GM10847 (cell line): ENCODE results near the gene PSTPIP1.

Experiments
- POLR2A ChIP-seq: IDR thresholded peaks from 2 replicates; pipeline ENCODE4 v1.6.1; 2011; ENCODE audit not compliant: insufficient read length; ENCODE audit errors: extremely low read depth

PSTPIP1 gene

GRCh38 chr15:77067691-77068367 is 72.9 kb downstream of the PSTPIP1 start:
- TF ChIP-seq POLR2A = no peak

- TF ChIP-seq POLR2A = no peak
These were observed 73.7 kb downstream of the PSTPIP1 start for GRCh38 chr15:77068633-77069032.

GRCh38 chr15:77069521-77070121 is 74.7 kb downstream of the PSTPIP1 start:
- TF ChIP-seq POLR2A = no peak

GRCh38 chr15:77070180-77070494 is 75.2 kb downstream of the PSTPIP1 start:
- TF ChIP-seq POLR2A = no peak

- TF ChIP-seq POLR2A = peak; percentile 80
These were observed 75.8 kb downstream of the PSTPIP1 start, which contains the start of gene TSPAN3 for GRCh38 chr15:77070495-77071304. TSS of gene TSPAN3 (minus strand) at chr15:77071109. CDS start at chr15:77070954, 155 bp downstream.

- TF ChIP-seq POLR2A = no peak
These were observed 76.6 kb downstream of the PSTPIP1 start for GRCh38 chr15:77071305-77072223.

- no peak for TF ChIP-seq POLR2A
These were observed 79.4 kb downstream of the PSTPIP1 start for GRCh38 chr15:77074350-77074749.

- no peak for TF ChIP-seq POLR2A
These were observed 80.6 kb downstream of the PSTPIP1 start for GRCh38 chr15:77075528-77075927.

- TF ChIP-seq POLR2A = no peak
These were observed 81.5 kb downstream of the PSTPIP1 start for GRCh38 chr15:77076323-77076915.

GRCh38 chr15:77081971-77082370 is 87.0 kb downstream of the PSTPIP1 start:
- TF ChIP-seq POLR2A = no peak

- TF ChIP-seq POLR2A = no peak
These were observed 88.6 kb downstream of the PSTPIP1 start for GRCh38 chr15:77083381-77084160.

- no peak for TF ChIP-seq POLR2A
These were observed 89.5 kb downstream of the PSTPIP1 start for GRCh38 chr15:77084436-77084835.

GRCh38 chr15:77085297-77085696 is 90.4 kb downstream of the PSTPIP1 start:
- no peak for TF ChIP-seq POLR2A
